Mammary epithelial cell (primary cell): ENCODE measurements around the gene PCSK1.

Experiments
- EZH2 ChIP-seq: IDR thresholded peaks from 2 replicates; pipeline ENCODE4 v1.6.1; 2012; ENCODE audit warnings: low read length, inconsistent platforms, borderline replicate concordance
- TF ChIP-seq, protein P1 (sequence below), 2 donors: IDR thresholded peaks in 1 of 2; conservative IDR thresholded peaks in 1 of 2; 2 replicates each; pipeline ENCODE4 v1.5.1; 2011 to 2012; ENCODE audit warnings: inconsistent platforms in 2 of 2, low read length in 2 of 2, mild to moderate bottlenecking in 2 of 2, control low read depth in 1 of 2, low read depth in 1 of 2; ENCODE audit not compliant: insufficient read depth in 1 of 2; ENCODE audit errors: extremely low read depth in 1 of 2

DNA sequence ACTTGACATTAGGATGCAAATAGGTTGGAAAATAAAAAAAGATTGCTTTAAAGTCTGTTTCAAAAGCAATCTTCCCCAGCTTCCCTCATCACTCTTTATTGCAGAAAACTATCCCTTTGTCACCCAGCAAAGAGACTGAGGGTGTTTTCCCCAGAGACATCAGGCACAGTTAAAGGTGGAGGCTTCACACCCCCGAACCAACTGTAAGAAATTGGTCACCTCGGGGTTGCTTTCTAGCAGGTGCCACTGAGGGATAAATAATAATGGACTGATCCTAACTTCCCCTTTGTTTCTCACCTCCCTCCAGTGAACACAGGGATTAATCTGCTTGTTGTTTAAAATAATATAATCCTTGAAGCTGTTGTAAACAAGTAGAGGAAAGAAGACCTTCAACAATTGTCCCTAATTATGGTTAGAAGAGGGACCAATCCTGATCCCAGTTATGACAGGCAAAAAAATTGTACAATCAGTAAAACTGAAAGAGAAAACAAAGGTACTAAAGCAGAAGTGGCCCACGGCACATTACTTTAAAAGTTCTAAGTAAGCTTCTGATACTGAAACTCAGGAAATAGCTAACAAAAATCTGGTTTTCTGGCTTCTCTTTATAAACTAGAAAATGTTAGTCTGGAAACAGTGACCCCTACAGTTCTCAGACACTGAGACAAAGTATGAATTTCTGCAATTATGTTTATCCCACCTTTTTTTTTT, 6.6 kb upstream of the PCSK1 start:
- TF ChIP-seq, protein P1, sequence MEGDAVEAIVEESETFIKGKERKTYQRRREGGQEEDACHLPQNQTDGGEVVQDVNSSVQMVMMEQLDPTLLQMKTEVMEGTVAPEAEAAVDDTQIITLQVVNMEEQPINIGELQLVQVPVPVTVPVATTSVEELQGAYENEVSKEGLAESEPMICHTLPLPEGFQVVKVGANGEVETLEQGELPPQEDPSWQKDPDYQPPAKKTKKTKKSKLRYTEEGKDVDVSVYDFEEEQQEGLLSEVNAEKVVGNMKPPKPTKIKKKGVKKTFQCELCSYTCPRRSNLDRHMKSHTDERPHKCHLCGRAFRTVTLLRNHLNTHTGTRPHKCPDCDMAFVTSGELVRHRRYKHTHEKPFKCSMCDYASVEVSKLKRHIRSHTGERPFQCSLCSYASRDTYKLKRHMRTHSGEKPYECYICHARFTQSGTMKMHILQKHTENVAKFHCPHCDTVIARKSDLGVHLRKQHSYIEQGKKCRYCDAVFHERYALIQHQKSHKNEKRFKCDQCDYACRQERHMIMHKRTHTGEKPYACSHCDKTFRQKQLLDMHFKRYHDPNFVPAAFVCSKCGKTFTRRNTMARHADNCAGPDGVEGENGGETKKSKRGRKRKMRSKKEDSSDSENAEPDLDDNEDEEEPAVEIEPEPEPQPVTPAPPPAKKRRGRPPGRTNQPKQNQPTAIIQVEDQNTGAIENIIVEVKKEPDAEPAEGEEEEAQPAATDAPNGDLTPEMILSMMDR (conservative IDR thresholded peaks at IDR 0.05 in 1 of 2, IDR thresholded peaks at IDR 0.05 in 1 of 2; ENCODE audit: extremely low read depth in 1 of 2, insufficient read depth in 1 of 2, low read depth in 1 of 2, low read length in 2 of 2), result peak in 1 of 2 donors; percentile 8
- no peak for TF ChIP-seq EZH2
